GM23338 (cell line): ENCODE data around the gene RAB44. TPM values are rescaled to one million over a fixed set of nuclear protein-coding genes. Genes with fewer than 3 reads are reported as not detected.

ENCODE experiments used
- ATAC-seq: fragments of 200-7000 bp; cut with Tn5 transposase; 3 replicates; pipeline ENCODE4 v1.9.1; 2020
- DNase-seq: peaks from one replicate; pipeline ENCODE4 v3.0.0-alpha.2; 2015; ENCODE audit warnings: low spot score
- H2AFZ ChIP-seq: fragments of 200-600 bp; sonication (generic); 2 replicates; pipeline ENCODE4 v1.8.0; 2016; ENCODE audit warnings: antibody characterized with exemption, mild to moderate bottlenecking, moderate library complexity
- H3F3A ChIP-seq: fragments of 200-600 bp; sonication (generic); replicated peaks from 2 replicates; pipeline ENCODE4 v1.8.0; 2017; ENCODE audit warnings: antibody characterized with exemption, mixed run types, low read depth
- H3K27ac ChIP-seq: fragments of 200-600 bp; sonication (generic); 2 replicates; pipeline ENCODE4 v1.6.1; 2016; ENCODE audit warnings: low read depth
- H3K27me3 ChIP-seq: fragments of 200-600 bp; sonication (generic); 2 replicates; pipeline ENCODE4 v1.8.0; 2016; ENCODE audit warnings: mild to moderate bottlenecking, mixed run types, moderate library complexity; ENCODE audit not compliant: insufficient read depth
- H3K36me3 ChIP-seq: fragments of 200-600 bp; sonication (generic); 2 replicates; pipeline ENCODE4 v1.8.0; 2016; ENCODE audit warnings: mild to moderate bottlenecking; ENCODE audit not compliant: insufficient read depth
- H3K4me1 ChIP-seq: fragments of 200-600 bp; sonication (generic); 2 replicates; pipeline ENCODE4 v1.8.0; 2016; ENCODE audit warnings: mild to moderate bottlenecking, moderate library complexity; ENCODE audit not compliant: insufficient read depth
- H3K4me2 ChIP-seq: fragments of 200-600 bp; sonication (generic); 2 replicates; pipeline ENCODE4 v1.7.1; 2017; ENCODE audit warnings: mixed run types
- H3K4me3 ChIP-seq: fragments of 200-600 bp; sonication (generic); 2 replicates; pipeline ENCODE4 v1.6.1; 2016; ENCODE audit warnings: mixed run types
- H3K79me2 ChIP-seq: fragments of 200-600 bp; sonication (generic); replicated peaks from 2 replicates; pipeline ENCODE4 v1.8.0; 2017; ENCODE audit warnings: mild to moderate bottlenecking; ENCODE audit not compliant: insufficient read depth
- H3K9me2 ChIP-seq: fragments of 200-600 bp; sonication (generic); 2 replicates; pipeline ENCODE4 v1.8.0; 2017; ENCODE audit not compliant: insufficient read depth
- H4K20me1 ChIP-seq: fragments of 200-600 bp; sonication (generic); replicated peaks from 2 replicates; pipeline ENCODE4 v1.8.0; 2017; ENCODE audit warnings: mild to moderate bottlenecking; ENCODE audit not compliant: insufficient read depth
- H3K27ac Mint-ChIP-seq: 2 replicates; pipeline ENCODE4 v1.8.0; 2020; ENCODE audit warnings: inconsistent platforms, mild to moderate bottlenecking, moderate library complexity, mixed read lengths
- H3K27me3 Mint-ChIP-seq: 3 replicates; pipeline ENCODE4 v1.8.0; 2022; ENCODE audit warnings: low read depth, mild to moderate bottlenecking, moderate library complexity, mixed read lengths, inconsistent platforms; ENCODE audit not compliant: insufficient read depth, poor library complexity
- H3K36me3 Mint-ChIP-seq: 3 replicates; pipeline ENCODE4 v1.8.0; 2021; ENCODE audit warnings: low read depth, mild to moderate bottlenecking, inconsistent platforms, moderate library complexity, mixed read lengths
- H3K4me1 Mint-ChIP-seq: 3 replicates; pipeline ENCODE4 v1.8.0; 2020; ENCODE audit warnings: mild to moderate bottlenecking, inconsistent platforms, mixed read lengths
- H3K4me3 Mint-ChIP-seq: 3 replicates; pipeline ENCODE4 v1.8.0; 2021; ENCODE audit warnings: moderate library complexity, mild to moderate bottlenecking, inconsistent platforms, mixed read lengths
- H3K9me3 Mint-ChIP-seq: 3 replicates; pipeline ENCODE4 v1.8.0; 2020; ENCODE audit warnings: moderate library complexity, mild to moderate bottlenecking, inconsistent platforms, mixed read lengths
- CREB1 ChIP-seq: fragments of 250-450 bp; sonication (Bioruptor Pico); IDR thresholded peaks from 2 replicates; pipeline ENCODE4 v1.5.0; 2020; ENCODE audit warnings: low read depth, mild to moderate bottlenecking, moderate library complexity
- ETS1 ChIP-seq: IDR thresholded peaks from 2 replicates; pipeline ENCODE4 v1.6.1; 2016; ENCODE audit warnings: antibody characterized with exemption
- EZH2 ChIP-seq: fragments of 200-600 bp; sonication (generic); IDR thresholded peaks from one replicate; pipeline ENCODE4 v1.8.0; 2017; ENCODE audit warnings: antibody characterized with exemption, mild to moderate bottlenecking, low read depth; ENCODE audit not compliant: unreplicated experiment
- EZH2phosphoT487 ChIP-seq: fragments of 200-600 bp; sonication (generic); IDR thresholded peaks from one replicate; pipeline ENCODE4 v1.8.1; 2018; ENCODE audit warnings: antibody characterized with exemption; ENCODE audit not compliant: unreplicated experiment
- JUNB ChIP-seq: IDR thresholded peaks from one replicate; pipeline ENCODE4 v1.6.1; 2016; ENCODE audit warnings: antibody characterized with exemption; ENCODE audit not compliant: unreplicated experiment
- NANOG ChIP-seq: IDR thresholded peaks from 2 replicates; pipeline ENCODE4 v1.6.1; 2016; ENCODE audit warnings: antibody characterized with exemption, borderline replicate concordance
- POLR2AphosphoS5 ChIP-seq: IDR thresholded peaks from 2 replicates; pipeline ENCODE4 v1.6.1; 2016; ENCODE audit warnings: antibody characterized with exemption, low read depth
- REST ChIP-seq: IDR thresholded peaks from one replicate; pipeline ENCODE4 v1.6.1; 2018; ENCODE audit warnings: antibody characterized with exemption; ENCODE audit not compliant: unreplicated experiment
- STAT1 ChIP-seq: IDR thresholded peaks from one replicate; pipeline ENCODE4 v1.6.1; 2016; ENCODE audit warnings: antibody characterized with exemption; ENCODE audit not compliant: unreplicated experiment
- ZNF114 ChIP-seq: fragments of 250-450 bp; sonication (Bioruptor Pico); IDR thresholded peaks from 2 replicates; pipeline ENCODE4 v1.5.0; 2020; ENCODE audit warnings: mild to moderate bottlenecking, moderate library complexity
- ZNF331 ChIP-seq: fragments of 250-450 bp; sonication (Bioruptor Pico); IDR thresholded peaks from 2 replicates; pipeline ENCODE4 v1.5.0; 2020; ENCODE audit warnings: low read depth, mild to moderate bottlenecking, moderate library complexity
- ZNF462 ChIP-seq: fragments of 250-450 bp; sonication (Bioruptor Pico); IDR thresholded peaks from 2 replicates; pipeline ENCODE4 v1.5.0; 2020; ENCODE audit warnings: mild to moderate bottlenecking, moderate library complexity
- polyA plus RNA-seq: library from polyadenylated mRNA; unstranded; fragments of >200 nt; fragmentation: Nextera tagmentation; extraction: Ambion mirVana; gene quantifications from 2 replicates; pipeline ENCODE4 v1.2.1, GENCODE V29; 2016
- total RNA-seq: library from RNA; depleted of rRNA; stranded (reverse); fragments of >200 nt; shearing (Covaris generic); gene quantifications from 2 replicates; pipeline ENCODE4 v1.2.3, GENCODE V29; 2014
- TF ChIP-seq, protein P1 (sequence below), 2 experiments: fragments of 200-600 bp in 1 of 2; sonication (generic) in 1 of 2; conservative IDR thresholded peaks; 2 replicates each; pipeline versions ENCODE4 v1.5.1 to v1.6.1; 2016 to 2017; ENCODE audit warnings: antibody characterized with exemption in 2 of 2, low read depth in 2 of 2, mild to moderate bottlenecking in 2 of 2, moderate library complexity in 1 of 2

RAB44 gene
- total and polyA plus RNA-seq, 2 experiments from 2014 or later: not detected

DNA sequence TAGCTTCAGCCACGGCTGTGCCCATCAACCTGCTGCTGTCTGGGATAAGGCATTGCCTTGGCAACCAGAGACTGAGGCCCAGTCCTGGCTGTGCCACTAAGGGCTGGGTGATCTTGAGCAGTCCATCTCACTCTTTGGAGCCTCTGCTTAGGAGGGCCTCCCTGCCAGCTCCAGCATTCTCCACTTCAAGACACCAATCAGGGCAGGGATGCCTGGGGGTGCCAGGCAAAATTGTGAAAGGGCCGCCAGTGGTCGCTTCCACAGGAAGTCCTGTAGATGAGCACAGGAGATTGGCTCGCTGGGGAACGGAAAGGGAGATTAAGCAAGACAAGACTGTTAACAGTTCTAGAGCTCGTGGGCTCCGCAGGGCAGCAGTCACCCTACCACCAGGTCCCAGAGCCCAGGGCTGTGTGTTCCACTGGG is at the start of gene RAB44 (continued):
- no peak for TF ChIP-seq JUNB
- TF ChIP-seq EZH2phosphoT487: no peak

DNA sequence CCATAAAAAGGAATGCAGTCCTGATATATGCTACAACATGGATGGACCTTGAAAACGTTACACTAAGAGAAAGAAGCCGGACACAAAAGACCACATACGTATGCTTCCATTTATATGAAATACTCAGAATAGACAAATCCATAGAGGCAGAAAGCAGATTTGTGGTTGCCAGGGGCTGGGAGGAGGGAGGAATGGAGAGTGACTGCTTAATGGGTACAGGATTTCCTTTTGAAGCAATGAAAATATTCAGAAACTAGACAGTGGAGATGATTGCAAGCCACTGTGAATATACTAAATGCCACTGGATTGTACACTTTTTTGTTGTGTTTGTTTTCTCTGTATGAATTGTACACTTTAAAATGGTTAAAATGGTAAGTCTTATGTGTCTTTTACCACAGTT is 48.5 kb upstream of the RAB44 start:
- H3K9me2 ChIP-seq: no peaks in the 10 kb centered on the region
- no peaks in the 10 kb centered on the region for H3K36me3 ChIP-seq
- peaks cover 10% of the 10 kb centered on the region for H3K4me1 Mint-ChIP-seq
- no peaks in the 10 kb centered on the region; the same call in 2 of the 3 replicates for H3K36me3 Mint-ChIP-seq
- no peak for ATAC-seq
- no peaks in the 10 kb centered on the region for H3K9me3 Mint-ChIP-seq
- no peaks in the 10 kb centered on the region for H3K79me2 ChIP-seq
- H3K4me2 ChIP-seq: no peak overlapping the region
- peaks cover 10% of the 10 kb centered on the region for H3K27me3 Mint-ChIP-seq
- H3K4me3 Mint-ChIP-seq: no peak overlapping the region
- no peak overlapping the region for H3K4me3 ChIP-seq
- no peaks in the 10 kb centered on the region for H3K27me3 ChIP-seq
- no peak overlapping the region for H3K27ac Mint-ChIP-seq
- peaks cover 9% of the 10 kb centered on the region; the same call in 1 of the 2 replicates for H3K4me1 ChIP-seq
- no peaks in the 10 kb centered on the region for H3F3A ChIP-seq
- DNase-seq: no peak
- no peak overlapping the region for H3K27ac ChIP-seq
- TF ChIP-seq EZH2phosphoT487 (no peak), ZNF114 (CRISPR knock-in tag) (no peak), ZNF331 (no peak), STAT1 (no peak), ZNF462 (CRISPR knock-in tag) (no peak), POLR2AphosphoS5 (no peak), CREB1 (CRISPR knock-in tag) (no peak), EZH2 (no peak), NANOG (no peak), ETS1 (no peak), JUNB (no peak), REST (no peak)
- TF ChIP-seq, protein P1, sequence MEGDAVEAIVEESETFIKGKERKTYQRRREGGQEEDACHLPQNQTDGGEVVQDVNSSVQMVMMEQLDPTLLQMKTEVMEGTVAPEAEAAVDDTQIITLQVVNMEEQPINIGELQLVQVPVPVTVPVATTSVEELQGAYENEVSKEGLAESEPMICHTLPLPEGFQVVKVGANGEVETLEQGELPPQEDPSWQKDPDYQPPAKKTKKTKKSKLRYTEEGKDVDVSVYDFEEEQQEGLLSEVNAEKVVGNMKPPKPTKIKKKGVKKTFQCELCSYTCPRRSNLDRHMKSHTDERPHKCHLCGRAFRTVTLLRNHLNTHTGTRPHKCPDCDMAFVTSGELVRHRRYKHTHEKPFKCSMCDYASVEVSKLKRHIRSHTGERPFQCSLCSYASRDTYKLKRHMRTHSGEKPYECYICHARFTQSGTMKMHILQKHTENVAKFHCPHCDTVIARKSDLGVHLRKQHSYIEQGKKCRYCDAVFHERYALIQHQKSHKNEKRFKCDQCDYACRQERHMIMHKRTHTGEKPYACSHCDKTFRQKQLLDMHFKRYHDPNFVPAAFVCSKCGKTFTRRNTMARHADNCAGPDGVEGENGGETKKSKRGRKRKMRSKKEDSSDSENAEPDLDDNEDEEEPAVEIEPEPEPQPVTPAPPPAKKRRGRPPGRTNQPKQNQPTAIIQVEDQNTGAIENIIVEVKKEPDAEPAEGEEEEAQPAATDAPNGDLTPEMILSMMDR (conservative IDR thresholded peaks at IDR 0.05; ENCODE audit: low read depth in 2 of 2): no peak
- H2AFZ ChIP-seq: no peak overlapping the region
- H4K20me1 ChIP-seq: no peaks in the 10 kb centered on the region
